ENCODE results near the gene MED12L.

The MED12L gene

DNA sequence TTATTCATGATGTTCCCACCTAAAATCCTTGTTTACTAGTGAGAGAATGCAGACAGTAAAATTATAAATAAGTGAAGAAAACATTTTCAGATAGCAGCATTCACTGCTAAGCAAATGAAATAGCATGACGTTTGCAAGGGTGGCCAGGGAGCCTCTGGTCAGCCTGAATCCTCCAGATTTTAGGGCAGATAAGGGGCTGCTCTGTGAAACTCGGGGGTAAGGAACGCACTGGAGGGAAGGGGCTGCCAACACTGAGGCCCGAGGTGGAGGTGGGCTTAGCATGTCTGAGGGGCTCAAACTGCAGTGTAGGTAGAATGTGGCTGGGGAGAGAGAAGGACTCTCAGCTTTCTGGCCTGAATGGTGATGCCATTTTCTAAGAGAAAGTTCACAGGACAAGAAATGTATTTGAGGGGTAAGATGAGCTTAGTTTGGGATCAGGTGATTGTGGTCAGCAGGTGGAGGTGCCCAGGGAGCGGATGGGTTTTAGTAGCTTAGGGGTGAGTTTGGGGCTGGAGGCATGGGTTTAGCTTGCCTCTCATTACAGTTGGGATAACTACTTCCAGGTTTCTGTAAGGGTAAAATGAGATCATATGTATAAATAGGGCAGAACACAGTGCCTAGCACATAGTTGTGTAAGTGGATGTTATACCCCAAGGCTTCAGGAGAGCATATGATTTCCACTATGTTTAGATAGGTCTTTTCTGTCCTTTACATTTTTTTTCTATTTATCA is 97.0 kb downstream of the MED12L start:
- H3K4me1 ChIP-seq (ENCODE audit: control insufficient read depth, insufficient read depth, low read length), result 0 out of 2 replicates have a peak, but pooled peaks cover 3% of the 10 kb centered on the region
- TF ChIP-seq ZNF174 (tag by site-specific recombination; IDR thresholded peaks at IDR 0.05) (no peak), YY2 (tag by site-specific recombination; IDR thresholded peaks at IDR 0.05) (no peak)
- H3K4me3 ChIP-seq (ENCODE audit: low read depth, low read length), result no peak overlapping the region
- CTCF ChIA-PET, result interaction anchor here (1.4 kb wide), 1 partner anchor 15 kb away, joined by 5 read pairs; no protein-coding TSS in a partner anchor
- H3K9me3 ChIP-seq (ENCODE audit: control insufficient read depth, insufficient read depth, low read depth, low read length), result no peaks in the 10 kb centered on the region
- H3K36me3 ChIP-seq (ENCODE audit: control insufficient read depth in 2 of 2, insufficient read depth in 1 of 2, low read length in 2 of 2), result peaks cover 0 to 10% of the 10 kb centered on the region in 2 experiments; a peak in 1 of 3 replicates
- no peak overlapping the region for H3K27ac ChIP-seq (ENCODE audit: extremely low read depth, low read depth, low read length)
- POLR2A ChIA-PET, result no interaction called here

DNA sequence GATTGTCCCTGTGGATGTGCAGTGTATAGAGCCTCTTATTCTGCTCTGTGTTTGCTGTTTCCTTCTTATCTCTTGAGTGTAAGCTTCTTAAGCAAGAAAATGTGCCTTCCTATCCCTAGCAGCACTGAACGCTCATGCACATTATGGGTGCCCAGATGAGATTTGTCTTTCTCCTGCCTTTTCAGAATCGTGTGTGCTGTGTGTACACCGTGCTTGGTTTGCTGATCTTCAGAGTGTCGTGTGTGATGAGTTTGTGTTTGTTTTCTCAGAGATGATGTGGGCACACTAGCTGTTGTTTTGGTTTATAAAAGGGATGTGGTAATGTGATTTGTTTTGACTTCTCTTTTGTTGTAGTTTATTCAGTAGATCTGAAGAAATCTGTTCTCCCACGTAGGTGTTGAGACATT is 97.8 kb downstream of the MED12L start:
- TF ChIP-seq ZSCAN16 (tag by site-specific recombination; IDR thresholded peaks at IDR 0.05) (peak; percentile 64; the same call in 1 of the 2 replicates), MZF1 (tag by site-specific recombination; IDR thresholded peaks at IDR 0.05; ENCODE audit: borderline replicate concordance) (no peak), ZNF341 (tag by site-specific recombination; IDR thresholded peaks at IDR 0.05; ENCODE audit: low read depth) (no peak), ZNF843 (tag by site-specific recombination; IDR thresholded peaks at IDR 0.05) (no peak), ZNF670 (tag by site-specific recombination; IDR thresholded peaks at IDR 0.05; ENCODE audit: low read depth) (no peak)
- Histone ChIP-seq H3K9me3 (ENCODE audit: control insufficient read depth, insufficient read depth, low read depth, low read length) (no peaks in the 10 kb centered on the region), H3K4me3 (ENCODE audit: low read depth, low read length) (no peak overlapping the region), H3K4me1 (ENCODE audit: control insufficient read depth, insufficient read depth, low read length) (0 out of 2 replicates have a peak, but pooled peaks cover 3% of the 10 kb centered on the region), H3K36me3 (ENCODE audit: control insufficient read depth in 2 of 2, insufficient read depth in 1 of 2, low read length in 2 of 2) (peaks cover 0 to 10% of the 10 kb centered on the region in 2 experiments; a peak in 1 of 3 replicates), H3K27ac (ENCODE audit: extremely low read depth, low read depth, low read length) (no peak overlapping the region)
- ChIA-PET POLR2A (no interaction called here), CTCF (no interaction called here)

DNA sequence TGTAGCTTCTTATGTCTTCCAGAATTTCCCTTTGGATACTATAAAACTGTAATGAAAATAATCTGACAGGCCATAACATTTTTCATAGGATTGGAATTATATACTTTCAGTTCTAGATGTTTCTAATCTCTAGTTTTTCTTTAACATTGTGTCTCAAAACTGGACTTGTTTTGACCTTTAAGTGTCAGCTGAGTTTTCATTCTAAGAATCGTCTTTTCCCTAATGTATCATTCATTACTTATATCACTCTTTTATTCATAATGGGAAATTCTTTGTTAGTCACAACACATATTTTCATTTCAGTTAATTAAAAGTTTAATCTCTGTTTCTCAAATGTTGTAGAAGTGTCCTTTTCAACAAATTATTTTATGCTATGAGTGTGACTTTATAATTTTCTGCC is 105.6 kb downstream of the MED12L start:
- Histone ChIP-seq H3K36me3 (ENCODE audit: control insufficient read depth in 2 of 2, insufficient read depth in 1 of 2, low read length in 2 of 2) (peaks cover 0 to 29% of the 10 kb centered on the region in 2 experiments; a peak in 1 of 3 replicates), H3K9me3 (ENCODE audit: control insufficient read depth, insufficient read depth, low read depth, low read length) (no peaks in the 10 kb centered on the region), H3K27ac (ENCODE audit: extremely low read depth, low read depth, low read length) (no peak overlapping the region), H3K4me3 (ENCODE audit: low read depth, low read length) (no peak overlapping the region), H3K4me1 (ENCODE audit: control insufficient read depth, insufficient read depth, low read length) (no peaks in the 10 kb centered on the region)
- POLR2A ChIA-PET, result no interaction called here
- CTCF ChIA-PET, result interaction anchor here (0.9 to 1.7 kb wide), 2 partner anchors 23 to 44 kb away, joined by 3 to 5 read pairs; no protein-coding TSS in a partner anchor
- TF ChIP-seq ZNF391 (tag by site-specific recombination; IDR thresholded peaks at IDR 0.05; ENCODE audit: borderline replicate concordance, low read depth) (no peak), ZBTB20 (tag by site-specific recombination; IDR thresholded peaks at IDR 0.05) (no peak), ZNF571 (tag by site-specific recombination; IDR thresholded peaks at IDR 0.05) (no peak), ZNF473 (tag by site-specific recombination; IDR thresholded peaks at IDR 0.05) (no peak), ZNF768 (tag by site-specific recombination; IDR thresholded peaks at IDR 0.05) (no peak), ZNF621 (tag by site-specific recombination; IDR thresholded peaks at IDR 0.05) (no peak), ZNF239 (tag by site-specific recombination; IDR thresholded peaks at IDR 0.05) (no peak), ZNF433 (tag by site-specific recombination; IDR thresholded peaks at IDR 0.05; ENCODE audit: low read depth) (no peak)

DNA sequence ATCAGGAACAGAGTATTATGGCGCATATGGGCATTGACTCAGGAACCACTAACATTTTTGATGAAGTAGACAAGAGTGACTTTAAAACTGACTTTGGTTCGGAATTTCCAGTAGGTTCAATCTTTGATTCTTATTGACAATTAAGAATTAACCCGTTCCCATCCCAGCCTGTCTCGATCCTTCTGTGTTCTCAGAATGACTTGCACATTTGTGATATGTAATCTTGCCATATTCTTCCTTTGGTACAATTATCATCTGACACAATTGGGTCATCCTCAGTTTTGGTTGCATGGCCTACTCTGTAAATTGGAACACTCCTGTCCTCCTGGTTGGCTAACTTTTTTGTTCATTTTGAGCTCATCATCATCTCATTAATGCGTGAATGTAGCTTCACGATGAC is 107.1 kb downstream of the MED12L start:
- Histone ChIP-seq H3K27ac (ENCODE audit: extremely low read depth, low read depth, low read length) (no peak overlapping the region), H3K9me3 (ENCODE audit: control insufficient read depth, insufficient read depth, low read depth, low read length) (no peaks in the 10 kb centered on the region), H3K4me1 (ENCODE audit: control insufficient read depth, insufficient read depth, low read length) (no peaks in the 10 kb centered on the region), H3K36me3 (ENCODE audit: control insufficient read depth in 2 of 2, insufficient read depth in 1 of 2, low read length in 2 of 2) (peaks cover 0 to 22% of the 10 kb centered on the region in 2 experiments; a peak in 1 of 3 replicates), H3K4me3 (ENCODE audit: low read depth, low read length) (no peak overlapping the region)
- ChIA-PET CTCF (no interaction called here), POLR2A (no interaction called here)
- TF ChIP-seq GLIS1 (tag by site-specific recombination; IDR thresholded peaks at IDR 0.05) (no peak), ZFP41 (tag by site-specific recombination; IDR thresholded peaks at IDR 0.05; ENCODE audit: borderline replicate concordance) (no peak), MZF1 (tag by site-specific recombination; IDR thresholded peaks at IDR 0.05; ENCODE audit: borderline replicate concordance) (no peak), ZNF23 (tag by site-specific recombination; IDR thresholded peaks at IDR 0.05; ENCODE audit: borderline replicate concordance) (no peak)
- TF ChIP-seq, protein P1, sequence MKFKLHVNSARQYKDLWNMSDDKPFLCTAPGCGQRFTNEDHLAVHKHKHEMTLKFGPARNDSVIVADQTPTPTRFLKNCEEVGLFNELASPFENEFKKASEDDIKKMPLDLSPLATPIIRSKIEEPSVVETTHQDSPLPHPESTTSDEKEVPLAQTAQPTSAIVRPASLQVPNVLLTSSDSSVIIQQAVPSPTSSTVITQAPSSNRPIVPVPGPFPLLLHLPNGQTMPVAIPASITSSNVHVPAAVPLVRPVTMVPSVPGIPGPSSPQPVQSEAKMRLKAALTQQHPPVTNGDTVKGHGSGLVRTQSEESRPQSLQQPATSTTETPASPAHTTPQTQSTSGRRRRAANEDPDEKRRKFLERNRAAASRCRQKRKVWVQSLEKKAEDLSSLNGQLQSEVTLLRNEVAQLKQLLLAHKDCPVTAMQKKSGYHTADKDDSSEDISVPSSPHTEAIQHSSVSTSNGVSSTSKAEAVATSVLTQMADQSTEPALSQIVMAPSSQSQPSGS (tag by site-specific recombination; IDR thresholded peaks at IDR 0.05; ENCODE audit: low read depth), result no peak

Data from HEK293 (cell line).